A549 treated with CpdA at 1 μM for 4 hours (cell line): ENCODE results near the gene DIPK2B. TPM values are rescaled to one million over a fixed set of nuclear protein-coding genes. Genes with fewer than 3 reads are reported as not detected.

ENCODE experiments used
- total RNA-seq: library from RNA; stranded (reverse); fragments of 200-300 nt; extraction: Qiagen RNA extraction; gene quantifications from 5 replicates; pipeline ENCODE4 v1.2.3, GENCODE V29; 2022; ENCODE audit warnings: low read depth

The DIPK2B gene, protein sequence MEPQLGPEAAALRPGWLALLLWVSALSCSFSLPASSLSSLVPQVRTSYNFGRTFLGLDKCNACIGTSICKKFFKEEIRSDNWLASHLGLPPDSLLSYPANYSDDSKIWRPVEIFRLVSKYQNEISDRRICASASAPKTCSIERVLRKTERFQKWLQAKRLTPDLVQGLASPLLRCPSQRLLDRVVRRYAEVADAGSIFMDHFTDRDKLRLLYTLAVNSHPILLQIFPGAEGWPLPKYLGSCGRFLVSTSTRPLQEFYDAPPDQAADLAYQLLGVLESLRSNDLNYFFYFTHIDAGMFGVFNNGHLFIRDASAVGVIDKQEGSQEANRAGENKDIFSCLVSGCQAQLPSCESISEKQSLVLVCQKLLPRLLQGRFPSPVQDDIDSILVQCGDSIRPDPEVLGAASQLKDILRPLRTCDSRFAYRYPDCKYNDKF
- total RNA-seq = not detected in 5 replicates

DNA sequence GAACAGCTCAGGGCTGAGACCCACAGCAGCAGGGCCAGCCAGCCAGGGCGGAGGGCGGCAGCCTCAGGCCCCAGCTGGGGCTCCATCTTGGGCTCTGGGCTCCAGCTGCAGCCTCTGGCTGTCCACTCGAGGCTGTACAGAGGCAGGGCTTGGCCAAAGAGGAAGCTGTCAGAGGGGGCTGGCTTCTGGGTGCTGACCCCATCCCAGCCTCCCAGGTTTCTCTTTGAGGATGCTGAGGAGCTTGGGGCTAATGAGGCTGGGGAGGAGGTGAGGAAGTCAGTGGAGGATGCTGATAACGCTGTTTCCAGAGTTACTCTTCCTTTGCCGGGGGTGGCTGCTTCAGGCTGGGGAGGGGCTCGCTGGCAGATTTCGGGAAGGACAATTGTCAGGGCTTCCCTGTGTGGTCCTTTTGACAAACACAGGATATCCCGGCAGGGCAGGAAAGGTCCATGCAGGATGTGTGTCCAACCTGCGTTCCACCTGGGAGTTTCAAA lies at the start of gene DIPK2B:
DIPK2B (minus strand) TSS at position 136 of the 494 bp plus-strand sequence; CDS start at position 86, 50 bp downstream.

